PC-3 (cell line): ENCODE measurements around the gene TXNIP.

Source experiments
- EZH2 ChIP-seq: fragments of 300-600 bp; sonication (generic); IDR thresholded peaks from one replicate; pipeline ENCODE4 v1.6.1; 2017; ENCODE audit warnings: antibody characterized with exemption, mild to moderate bottlenecking, low read length; ENCODE audit not compliant: unreplicated experiment
- EZH2phosphoT487 ChIP-seq: fragments of 300-600 bp; sonication (generic); IDR thresholded peaks from 2 replicates; pipeline ENCODE4 v1.6.1; 2018; ENCODE audit warnings: mild to moderate bottlenecking, antibody characterized with exemption, low read length, borderline replicate concordance
- TF ChIP-seq, protein P1 (sequence below): fragments of 300-600 bp; sonication (generic); conservative IDR thresholded peaks from 2 replicates; pipeline ENCODE4 v1.5.1; 2017; ENCODE audit warnings: antibody characterized with exemption, low read depth, mild to moderate bottlenecking, low read length

- TF ChIP-seq, protein P1, sequence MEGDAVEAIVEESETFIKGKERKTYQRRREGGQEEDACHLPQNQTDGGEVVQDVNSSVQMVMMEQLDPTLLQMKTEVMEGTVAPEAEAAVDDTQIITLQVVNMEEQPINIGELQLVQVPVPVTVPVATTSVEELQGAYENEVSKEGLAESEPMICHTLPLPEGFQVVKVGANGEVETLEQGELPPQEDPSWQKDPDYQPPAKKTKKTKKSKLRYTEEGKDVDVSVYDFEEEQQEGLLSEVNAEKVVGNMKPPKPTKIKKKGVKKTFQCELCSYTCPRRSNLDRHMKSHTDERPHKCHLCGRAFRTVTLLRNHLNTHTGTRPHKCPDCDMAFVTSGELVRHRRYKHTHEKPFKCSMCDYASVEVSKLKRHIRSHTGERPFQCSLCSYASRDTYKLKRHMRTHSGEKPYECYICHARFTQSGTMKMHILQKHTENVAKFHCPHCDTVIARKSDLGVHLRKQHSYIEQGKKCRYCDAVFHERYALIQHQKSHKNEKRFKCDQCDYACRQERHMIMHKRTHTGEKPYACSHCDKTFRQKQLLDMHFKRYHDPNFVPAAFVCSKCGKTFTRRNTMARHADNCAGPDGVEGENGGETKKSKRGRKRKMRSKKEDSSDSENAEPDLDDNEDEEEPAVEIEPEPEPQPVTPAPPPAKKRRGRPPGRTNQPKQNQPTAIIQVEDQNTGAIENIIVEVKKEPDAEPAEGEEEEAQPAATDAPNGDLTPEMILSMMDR, result no peak
- no peak for TF ChIP-seq EZH2
- TF ChIP-seq EZH2phosphoT487, result no peak
Observed at GRCh38 chr1:145952903-145953302, 43.5 kb downstream of the TXNIP start.
